Articular chondrocyte of knee joint (primary cell): ENCODE measurements around the gene ARHGAP19. TPM values are rescaled to one million over a fixed set of nuclear protein-coding genes. Genes with fewer than 3 reads are reported as not detected.

Source experiments
- small RNA-seq: library from RNA; depleted of rRNA; stranded (forward); fragments of <200 nt; gene quantifications from one replicate; pipeline ENCODE3, GENCODE V24; 2012
- total RNA-seq: library from RNA; depleted of rRNA; stranded (reverse); fragments of >200 nt; gene quantifications from 2 replicates; pipeline ENCODE4 v1.2.3, GENCODE V29; 2012

The ARHGAP19 gene
- total RNA-seq = 3.7 and 4.3 TPM in 2 replicates

GRCh38 chr10:97292097-97292861, at the start of gene ARHGAP19:
Gene ARHGAP19, minus strand, starts transcription at chr10:97292637. Its CDS starts 10 bp downstream, at chr10:97292627.

GRCh38 chr10:97334370-97335175, 42.1 kb upstream of the ARHGAP19 start, which contains the start of gene FRAT2:
Gene FRAT2, minus strand, starts transcription at chr10:97334729. Its CDS starts 157 bp downstream, at chr10:97334572.

GRCh38 chr10:97318772-97319651, 26.6 kb upstream of the ARHGAP19 start, which contains the start of gene FRAT1:
Gene FRAT1, plus strand, starts transcription at chr10:97319271. Its CDS starts 183 bp downstream, at chr10:97319454.

GRCh38 chr10:97185326-97186058, 106.9 kb downstream of the ARHGAP19 start, which contains the start of gene SLIT1:
Gene SLIT1, minus strand, starts transcription at chr10:97185959. Its CDS starts 285 bp downstream, at chr10:97185674.

Small RNAs within 50 kb of the gene (small RNA-seq; reads per million reads assigned to genes)
- gene RF00017 = not detected

Other genes starting within 250 kb of the ARHGAP19 start
- under 0.01 TPM in 2 replicates for gene SLIT1, start 106.7 kb downstream of the ARHGAP19 start, total RNA-seq
- 2.1 and 2.6 TPM in 2 replicates for gene FRAT1, start 26.6 kb upstream of the ARHGAP19 start, total RNA-seq
- gene FRAT2, start 42.1 kb upstream of the ARHGAP19 start, total RNA-seq = 5.0 and 6.5 TPM in 2 replicates
- 14.0 and 15.2 TPM in 2 replicates for gene RRP12, start 108.7 kb upstream of the ARHGAP19 start, total RNA-seq
- gene PGAM1, start 133.6 kb upstream of the ARHGAP19 start, total RNA-seq = 524 and 551 TPM in 2 replicates
- 36.5 and 44.2 TPM in 2 replicates for gene EXOSC1, start 153.4 kb upstream of the ARHGAP19 start, total RNA-seq
- 45.9 and 46.9 TPM in 2 replicates for gene ZDHHC16, start 153.5 kb upstream of the ARHGAP19 start, total RNA-seq
- gene MMS19, start 205.8 kb upstream of the ARHGAP19 start, total RNA-seq = 56.3 and 57.9 TPM in 2 replicates
- gene UBTD1, start 206.3 kb upstream of the ARHGAP19 start, total RNA-seq = 14.0 and 16.1 TPM in 2 replicates